HG03442 (cell line): ENCODE data around the gene RBBP8NL.
A peak's percentile ranks its signal among the peaks of the same experiment; 100 is the strongest.

Source experiments
- ATAC-seq: cut with Tn5 transposase; IDR thresholded peaks from one replicate; pipeline ENCODE4 v1.9.1; 2021; ENCODE audit warnings: mild to moderate bottlenecking, moderate library complexity; ENCODE audit not compliant: unreplicated experiment

RBBP8NL gene

DNA sequence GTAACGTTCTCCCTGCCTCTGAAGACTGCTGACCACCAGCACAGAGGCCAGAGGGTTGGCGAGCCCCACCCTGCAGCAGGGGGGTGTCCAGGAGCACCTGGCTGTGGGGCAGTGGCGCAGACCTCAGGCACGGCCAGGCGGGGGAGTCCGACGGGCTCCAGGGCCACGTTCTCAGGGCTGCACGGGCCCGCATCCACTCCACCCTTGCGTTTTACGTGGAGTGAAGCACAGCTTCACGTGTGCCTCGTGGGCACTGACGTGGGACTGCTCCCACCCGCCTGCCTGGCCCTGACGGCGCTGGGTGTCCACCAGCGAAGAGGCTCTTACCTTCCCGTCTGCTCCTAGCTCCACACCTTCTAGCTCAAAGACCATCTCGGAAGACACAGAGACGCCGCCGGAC lies 33.5 kb downstream of the RBBP8NL start:
- no peak for ATAC-seq

DNA sequence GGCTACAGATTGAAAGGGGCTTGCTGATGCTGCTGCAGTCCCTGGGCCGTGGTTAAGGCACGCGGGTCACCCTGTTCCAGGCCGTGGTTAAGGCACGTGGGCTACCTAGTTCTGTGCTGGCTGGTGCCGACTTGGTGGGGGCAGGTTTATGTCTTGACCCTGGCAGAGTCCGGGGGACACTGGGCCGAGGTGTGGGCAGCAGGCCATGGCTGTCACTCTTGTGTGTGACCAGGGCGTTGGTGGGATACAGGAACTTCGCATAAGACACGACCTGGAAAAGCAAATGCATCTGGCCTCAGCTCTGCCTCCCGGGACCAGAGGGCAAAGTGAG lies 34.0 kb downstream of the RBBP8NL start:
- no peak for ATAC-seq

DNA sequence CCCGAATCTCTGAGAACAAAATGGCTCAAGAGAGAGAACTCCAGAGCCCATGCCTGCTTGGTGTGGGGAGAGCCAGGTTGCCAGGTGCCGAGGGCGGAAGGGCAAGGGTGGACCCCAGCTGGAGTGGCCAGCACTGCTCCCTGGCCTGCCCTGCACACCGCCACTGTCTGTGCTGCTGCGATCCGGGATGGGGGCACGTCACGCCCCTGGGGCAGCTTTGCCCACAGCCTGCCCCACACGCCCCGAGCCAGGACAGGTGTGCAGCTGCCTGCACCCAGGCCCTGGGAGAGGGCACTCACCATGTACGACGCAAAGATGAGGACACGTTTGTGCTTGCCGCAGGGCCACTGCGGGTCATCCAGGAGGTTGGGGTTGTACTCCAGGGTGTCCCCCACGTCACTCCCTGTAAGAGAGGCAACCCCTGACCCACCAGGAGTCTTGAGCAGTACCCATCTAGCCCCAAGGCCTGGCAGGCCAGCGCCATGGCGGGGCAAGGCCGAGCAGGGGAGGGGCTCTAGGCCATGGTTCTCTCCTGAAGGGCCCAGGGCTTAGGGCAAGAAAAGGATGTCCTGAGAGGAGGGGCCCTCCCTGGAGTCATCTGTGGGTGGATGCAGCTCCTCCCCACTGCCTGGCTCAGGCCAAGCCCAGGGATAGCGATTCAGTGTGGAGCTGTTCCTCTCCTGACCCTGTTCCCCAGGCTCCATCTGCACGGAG lies 34.6 kb downstream of the RBBP8NL start:
- no peak for ATAC-seq

DNA sequence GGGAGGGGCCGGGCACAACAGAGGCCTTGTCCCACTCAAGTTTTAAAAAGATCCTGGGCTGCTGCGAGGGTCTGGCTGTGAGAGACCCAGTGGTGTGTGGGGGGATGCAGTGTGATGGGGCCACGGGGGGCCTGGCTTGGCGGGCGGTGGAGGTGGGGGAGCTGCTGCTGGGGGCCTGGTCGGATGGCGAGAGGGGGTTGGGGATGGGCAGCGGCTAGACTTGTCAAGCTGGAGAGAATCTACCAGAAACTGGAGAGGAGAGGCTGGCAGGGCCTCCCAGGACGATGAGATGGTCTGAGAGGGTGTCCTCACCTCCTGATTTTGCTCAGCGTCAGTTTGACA lies 35.3 kb downstream of the RBBP8NL start:
- ATAC-seq: no peak

DNA sequence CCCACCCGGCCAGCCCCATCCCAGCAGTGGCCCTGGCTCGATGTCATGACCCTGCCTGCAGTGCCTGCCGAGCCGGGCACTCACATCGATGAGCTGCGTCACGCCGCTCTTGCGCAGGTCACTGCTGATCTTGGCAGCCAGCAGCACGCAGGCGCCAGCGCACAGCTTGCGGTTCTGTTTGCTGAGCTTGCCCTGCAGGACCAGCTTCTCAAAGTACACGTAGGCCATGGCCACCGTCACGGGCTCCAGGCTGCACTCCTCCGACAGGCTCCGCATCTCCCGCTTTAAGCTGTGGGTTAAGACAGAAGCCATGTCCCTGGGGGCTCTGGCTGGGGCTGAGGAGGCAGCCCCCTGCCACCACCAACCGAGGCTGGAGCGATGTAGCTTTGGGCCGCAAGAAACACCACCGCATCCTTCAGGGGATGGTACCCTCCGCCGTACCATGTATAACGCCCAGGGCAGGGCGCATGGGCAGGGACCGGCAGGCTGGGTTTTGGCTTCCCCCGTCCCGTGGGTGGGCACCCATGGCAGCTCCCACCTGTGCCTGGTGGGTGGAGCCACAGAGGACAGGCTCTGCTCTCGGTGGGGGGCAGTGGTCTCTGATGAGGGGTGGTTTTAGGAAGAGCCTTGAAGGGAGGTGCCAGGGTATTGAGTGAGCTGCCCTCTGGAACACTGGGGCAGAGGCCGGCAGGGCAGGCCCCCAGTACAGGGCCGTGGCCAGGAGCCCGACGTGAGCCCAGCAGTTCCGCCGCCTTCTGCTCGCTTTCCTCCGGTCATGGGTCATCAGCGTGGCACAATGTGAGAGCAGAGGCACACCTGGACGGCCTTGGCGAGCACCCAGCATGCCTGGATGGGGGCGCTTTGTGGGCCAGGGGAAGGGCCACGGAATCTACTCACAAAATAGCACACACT lies 35.9 kb downstream of the RBBP8NL start:
- ATAC-seq: no peak

DNA sequence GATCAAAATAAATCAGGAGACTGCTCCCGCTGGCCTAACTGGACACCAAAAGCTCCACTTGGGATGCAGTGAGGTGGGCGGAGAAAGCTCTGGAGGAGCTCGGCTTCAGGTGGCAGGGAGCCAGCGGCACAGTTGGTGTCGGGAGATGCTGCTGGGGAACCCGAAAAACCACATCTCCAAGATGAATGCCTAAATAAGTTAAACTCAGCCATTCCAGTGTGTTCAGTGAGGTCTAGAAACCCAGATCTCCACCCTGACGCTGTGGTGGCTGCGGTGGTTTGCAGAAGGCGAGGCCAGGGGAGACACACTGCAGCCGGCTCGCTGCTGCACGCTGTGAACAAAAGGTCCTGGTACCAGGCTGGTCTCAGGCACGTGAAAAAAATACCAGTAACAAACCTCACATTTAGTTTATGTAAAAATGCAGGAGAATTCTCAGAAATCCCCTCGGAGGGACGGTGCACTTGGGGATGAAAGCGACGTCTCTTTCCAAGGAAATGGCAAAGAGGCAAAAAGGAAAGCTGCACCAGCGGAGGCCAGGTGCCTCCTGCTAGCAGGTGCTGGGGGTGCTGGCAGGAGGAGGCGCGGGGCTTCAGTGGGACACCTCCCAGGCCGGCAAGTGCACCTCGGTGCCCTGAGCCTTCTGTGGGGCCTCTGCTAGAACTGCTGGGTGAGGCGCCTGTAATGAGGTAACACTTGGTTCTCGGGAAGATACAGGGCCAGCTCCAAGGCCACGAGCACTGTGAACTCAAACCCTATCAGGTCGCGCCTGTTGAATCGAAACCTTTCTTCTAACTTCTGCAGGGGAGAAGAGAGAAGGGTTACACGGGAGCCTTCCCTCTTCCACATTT lies 36.8 kb downstream of the RBBP8NL start:
- ATAC-seq: no peak

DNA sequence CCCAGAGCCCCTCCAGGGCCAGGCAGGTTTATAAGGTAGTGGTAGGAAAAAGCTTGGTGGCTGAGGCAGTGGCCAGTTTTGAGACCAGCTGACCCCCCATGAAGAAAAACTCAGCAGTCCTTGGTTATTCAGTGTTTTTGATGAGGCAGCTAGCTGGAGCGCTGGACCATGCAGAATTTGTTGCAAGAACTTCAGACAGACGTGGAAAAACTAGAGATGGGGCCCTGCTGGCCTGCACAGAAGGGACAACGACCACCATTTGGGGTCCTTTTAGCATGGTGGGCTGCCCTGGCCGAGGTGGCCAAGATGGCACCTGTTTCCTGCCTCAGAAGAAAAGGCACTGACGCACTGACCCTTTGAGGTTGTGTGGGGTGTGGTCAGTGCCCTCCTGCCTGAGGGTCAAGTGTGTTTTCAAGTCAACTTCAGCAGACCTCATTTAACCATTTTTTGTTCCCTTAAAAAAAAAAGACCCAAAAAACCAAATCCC lies 37.7 kb downstream of the RBBP8NL start:
- ATAC-seq: no peak

DNA sequence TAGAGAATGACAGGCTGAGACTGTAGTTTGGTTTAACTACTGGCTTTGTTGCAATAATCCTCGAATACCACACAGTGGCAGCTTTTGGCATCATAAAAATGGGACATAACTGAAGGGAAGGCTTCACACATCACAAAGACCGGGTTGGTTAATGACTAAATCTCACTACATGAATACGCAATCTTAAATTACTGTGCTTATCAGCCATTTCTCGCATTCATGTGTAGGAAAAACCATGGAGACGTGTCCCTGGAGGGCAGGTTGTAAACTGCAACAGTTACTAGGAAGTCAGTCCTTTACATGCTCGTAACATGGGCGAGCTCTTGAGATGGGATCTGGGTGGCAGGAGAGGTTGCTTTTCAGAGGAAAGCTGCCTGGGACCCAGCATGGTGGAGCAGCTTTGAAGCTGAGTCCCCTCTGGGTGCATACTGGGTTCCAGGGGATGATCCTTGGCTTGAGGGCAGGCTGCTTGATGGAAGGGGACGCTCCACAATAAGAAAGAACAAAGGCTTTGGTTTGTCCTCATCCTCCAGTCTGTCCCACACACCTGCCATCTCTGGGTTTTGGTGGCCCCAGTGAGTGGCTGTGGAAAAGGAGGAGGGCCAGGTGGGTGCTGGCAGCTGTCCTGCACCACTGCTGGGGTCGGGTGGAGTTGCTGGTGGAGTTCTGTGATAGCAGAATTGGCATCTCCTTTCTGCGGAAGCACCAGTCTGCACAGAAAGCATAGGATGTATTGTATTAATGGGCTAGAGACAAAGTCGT lies 38.3 kb downstream of the RBBP8NL start:
- no peak for ATAC-seq

DNA sequence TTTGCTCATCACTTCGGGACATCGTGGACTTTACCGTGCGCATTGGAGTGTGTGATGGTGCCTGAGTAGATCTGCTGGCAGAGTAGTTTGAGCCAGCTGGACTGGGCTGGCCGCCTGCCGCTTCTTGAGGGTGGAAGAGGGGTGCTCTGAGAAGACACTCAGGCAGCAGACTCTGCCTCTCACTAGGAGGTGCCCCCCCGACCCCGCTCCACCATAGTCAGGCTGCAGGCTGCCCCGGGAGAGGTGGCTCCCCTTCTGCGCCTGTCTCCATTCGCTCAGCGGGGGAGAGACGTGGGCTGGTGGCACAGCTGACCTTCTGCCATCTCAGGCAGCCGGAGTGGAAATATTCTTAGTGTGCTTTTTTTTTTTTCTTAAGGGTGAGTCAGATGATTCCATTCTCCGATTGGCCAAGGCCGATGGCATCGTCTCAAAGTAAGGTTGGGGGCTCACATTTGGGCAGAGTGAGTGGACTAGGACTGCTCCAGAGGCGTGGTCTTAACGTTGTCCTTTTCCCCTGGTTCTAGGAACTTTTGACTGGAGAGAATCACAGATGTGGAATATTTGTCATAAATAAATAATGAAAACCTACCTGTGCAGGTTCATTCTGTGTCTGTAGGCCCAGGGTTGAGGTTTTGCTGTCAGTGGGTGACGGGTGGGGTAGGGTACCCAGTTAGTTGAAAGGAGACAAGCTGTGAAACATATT lies 39.3 kb downstream of the RBBP8NL start:
- ATAC-seq: no peak

DNA sequence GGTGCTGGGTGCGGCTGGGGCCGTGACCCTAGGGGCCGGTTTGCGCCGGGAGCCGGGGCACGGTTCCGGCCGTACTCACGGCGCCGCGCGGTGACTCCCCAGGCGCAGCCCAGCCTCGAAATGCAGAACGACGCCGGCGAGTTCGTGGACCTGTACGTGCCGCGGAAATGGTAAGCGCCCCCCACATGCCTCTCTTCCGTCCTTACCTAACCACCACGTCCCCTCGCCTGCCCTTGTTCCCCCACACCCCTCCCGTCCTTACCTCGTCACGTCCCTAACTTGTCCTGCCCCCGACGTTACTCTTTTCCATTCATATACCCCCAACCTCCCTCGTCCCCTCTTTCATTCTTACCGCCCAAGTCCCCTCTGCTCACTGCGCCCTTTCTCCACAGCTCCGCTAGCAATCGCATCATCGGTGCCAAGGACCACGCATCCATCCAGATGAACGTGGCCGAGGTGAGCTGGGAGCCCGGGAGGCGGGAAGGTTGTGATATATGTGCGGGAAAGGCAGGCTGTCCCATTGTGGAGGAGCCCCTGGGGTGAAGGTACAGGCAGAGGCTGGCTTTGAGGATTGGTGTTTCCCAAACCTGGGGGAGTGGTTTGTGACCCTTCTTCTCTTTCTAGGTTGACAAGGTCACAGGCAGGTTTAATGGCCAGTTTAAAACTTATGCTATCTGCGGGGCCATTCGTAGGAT lies 40.0 kb downstream of the RBBP8NL start:
- peak; percentile 3 for ATAC-seq

DNA sequence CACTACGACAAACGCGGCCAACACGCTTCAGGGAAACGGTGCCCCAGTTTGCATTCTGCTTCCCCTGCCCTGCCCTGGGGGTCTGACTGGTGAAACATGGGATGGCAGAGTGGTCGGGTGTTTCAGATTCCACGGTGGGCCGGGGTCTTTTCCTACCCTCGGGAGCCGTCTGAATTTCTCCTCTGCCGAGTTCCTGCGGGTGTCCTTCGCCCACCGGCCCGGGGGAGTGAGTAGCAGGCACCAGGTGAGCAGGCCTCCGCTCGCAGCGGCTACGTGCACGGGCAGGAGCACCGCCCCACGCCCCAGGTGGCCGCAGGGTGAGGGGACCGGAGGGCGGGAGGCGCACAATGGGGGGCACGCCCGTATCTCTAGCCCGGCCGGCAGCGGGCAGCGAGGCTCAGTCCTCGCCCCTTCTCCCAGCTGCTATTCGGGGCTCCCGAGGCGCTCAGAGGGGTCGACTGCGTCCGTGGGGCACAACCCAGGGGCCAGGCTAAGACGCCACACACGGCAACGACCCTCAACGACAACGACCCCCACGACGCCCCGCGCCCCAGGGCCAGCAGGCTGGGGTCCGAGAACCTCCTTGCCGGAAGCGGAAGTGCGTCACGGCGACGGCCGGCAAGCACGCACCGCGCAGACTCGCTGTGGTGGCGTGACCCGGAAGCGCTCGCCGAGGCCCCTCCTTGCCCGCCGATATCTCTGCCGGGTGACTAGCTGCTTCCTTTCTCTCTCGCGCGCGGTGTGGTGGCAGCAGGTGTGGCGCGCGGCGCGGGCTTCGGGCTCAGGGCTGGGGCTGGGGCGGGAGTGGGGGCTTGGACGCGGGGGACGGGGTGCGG lies 40.7 kb downstream of the RBBP8NL start, which contains the start of gene RPS21:
Gene RPS21 (plus strand): TSS at position 721 of the 836 bp plus-strand sequence. CDS start 236 bp downstream, outside the sequence.
- peak; percentile 75 for ATAC-seq

DNA sequence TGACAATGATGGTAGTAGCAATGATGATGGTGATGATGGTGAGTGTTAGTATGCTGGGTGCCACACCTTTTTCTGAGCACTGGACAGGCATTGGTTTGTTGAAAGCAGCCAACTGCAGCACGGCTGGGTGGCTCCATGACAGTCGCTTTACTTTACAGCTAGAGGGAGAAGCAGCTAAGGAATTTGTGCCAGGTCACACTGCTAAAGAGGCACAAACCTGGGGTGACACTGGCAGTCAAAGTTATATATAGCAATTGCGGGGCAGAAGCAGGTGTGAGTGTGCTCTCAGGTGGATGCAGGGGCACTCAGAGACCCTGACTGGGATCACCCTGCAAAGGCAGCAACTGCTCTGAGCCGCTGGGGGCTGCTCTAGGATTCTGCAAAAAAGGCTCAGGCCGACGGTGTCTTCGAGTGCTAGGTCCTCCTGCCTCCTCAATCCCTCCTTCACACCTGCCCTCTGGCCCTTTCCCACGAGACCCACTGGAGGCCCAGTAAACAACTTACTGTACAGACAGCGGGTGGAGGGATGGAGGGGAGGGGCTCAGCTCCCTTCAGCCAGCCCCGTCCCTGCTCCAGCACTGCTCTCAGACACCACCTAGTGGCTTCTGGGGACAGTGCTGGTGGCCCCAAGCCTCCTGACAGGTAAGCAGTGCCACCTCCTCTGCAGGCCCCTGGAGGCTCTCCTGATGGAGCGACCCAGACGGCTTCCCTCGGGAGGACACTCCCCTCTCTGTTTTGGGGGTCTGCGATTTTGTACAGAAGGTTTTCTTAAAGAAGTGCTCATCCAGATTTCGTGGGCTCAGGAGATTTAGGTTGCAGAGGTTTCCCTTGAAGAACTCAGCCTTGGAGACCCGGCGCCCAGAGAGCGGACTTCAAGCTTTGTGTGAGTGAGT lies 44.8 kb downstream of the RBBP8NL start:
- peak; percentile 58 for ATAC-seq

DNA sequence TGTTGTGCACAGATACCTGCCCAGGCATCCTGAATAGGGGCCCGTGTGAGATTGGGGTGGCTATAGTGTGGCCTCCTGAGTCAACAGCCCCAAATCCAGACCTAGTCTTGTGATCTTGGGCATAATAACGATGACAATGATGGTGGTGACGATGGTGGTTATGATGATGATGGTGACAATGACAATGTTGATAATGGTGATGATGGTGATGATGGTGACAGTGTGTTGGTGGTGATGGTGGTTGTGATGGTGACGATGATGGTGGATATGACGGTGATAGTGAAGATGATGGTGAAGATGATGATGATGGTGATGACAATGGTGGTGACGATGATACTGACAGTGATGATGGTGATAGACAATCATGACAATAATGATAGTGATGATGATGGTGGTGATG lies 45.5 kb downstream of the RBBP8NL start:
- no peak for ATAC-seq

DNA sequence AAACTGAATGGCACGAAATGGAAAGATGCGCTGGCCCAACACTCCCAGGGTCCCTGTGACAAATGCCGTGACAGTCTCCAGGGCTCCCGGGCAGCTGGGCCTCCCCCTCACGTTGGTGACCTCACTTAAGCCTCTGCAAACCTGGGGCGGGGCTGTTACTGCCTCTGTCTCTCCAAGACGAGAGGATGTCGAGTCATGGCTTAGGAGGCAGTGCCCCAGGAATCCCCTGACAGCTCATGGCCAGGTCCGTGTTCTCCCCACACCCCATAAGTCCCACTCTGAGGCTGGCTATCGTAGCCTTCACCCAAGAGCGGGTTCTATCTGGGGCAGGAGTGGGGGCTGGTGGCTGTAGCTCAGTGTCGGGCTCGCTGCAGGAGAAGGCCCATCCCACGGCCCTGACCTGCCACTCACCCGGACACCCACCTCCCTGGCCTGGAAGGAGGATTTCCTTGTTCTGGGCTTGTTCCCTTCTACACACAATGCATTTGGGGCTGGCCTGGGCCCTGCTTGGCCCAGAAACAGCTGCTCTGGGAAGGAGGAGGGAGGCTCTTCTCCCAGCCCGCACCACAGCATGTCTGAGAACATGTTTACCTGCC lies 46.0 kb downstream of the RBBP8NL start:
- no peak for ATAC-seq

DNA sequence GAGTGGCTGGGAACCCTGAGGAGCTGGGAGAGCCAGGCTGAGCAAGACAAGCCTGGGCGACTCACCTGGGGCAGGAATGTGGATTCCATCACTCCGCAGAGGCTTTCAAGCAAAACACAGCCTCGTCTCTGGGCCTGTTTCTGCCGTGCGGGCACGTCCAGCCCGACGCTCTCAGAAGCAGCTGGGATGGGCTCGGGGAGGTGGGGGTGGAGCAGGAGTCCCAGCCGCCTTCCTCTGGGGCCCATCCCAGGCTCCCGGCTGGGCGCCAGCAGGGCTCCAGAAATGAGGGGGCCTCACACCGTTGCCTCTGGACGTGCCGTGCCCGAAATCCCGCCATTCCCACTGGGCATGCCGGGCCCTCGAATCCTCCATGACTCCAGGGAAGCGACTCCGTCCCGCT lies 49.1 kb downstream of the RBBP8NL start:
- no peak for ATAC-seq

DNA sequence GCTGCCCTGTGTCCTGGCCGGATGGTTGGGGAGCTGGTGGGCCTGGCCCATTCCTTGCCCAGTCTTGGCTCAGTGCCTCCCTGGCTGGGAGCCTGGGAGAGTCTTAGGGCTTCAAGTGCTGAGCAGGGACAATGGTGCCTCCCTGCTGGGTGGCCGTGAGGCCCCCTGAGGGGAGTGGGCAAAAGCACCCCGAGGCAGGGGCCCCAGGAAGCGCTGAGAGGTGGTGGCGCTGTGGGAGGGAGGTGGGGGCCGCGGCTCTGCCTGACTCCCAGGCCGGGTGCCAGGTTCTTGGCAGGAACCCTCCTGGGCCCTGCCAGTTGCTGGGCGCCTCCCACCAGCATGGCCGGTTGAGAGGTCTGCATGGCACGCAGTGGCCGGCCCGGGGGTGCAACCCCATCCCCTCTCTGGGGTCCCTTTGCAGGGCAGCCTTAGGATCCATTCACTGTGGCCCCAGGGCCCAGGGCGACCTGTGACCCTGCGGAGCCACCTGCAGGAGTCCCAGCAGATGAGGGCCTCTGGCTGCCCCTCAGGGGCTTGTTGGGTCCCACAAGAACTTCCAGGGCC lies 49.6 kb downstream of the RBBP8NL start:
- no peak for ATAC-seq

DNA sequence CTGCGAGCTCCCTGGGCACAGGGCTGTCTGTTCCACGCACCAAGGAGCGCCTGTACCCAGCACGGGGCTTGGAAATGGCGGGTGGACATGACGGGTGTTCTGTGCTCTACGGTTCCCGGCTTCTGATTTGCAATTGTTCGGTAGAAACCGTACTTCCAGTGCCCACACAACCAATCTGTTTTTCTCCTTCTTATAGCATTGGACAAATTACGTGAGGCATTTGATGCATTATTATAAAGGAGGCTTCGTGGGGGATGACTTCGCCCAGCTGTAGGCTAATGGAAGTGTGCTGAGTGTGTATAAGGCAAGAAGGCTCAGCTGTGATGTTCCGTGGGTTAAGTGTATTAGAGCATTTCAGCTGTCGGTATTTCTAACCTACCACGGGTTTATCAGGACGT lies 50.3 kb downstream of the RBBP8NL start:
- ATAC-seq: no peak
